A204.1 (cell line): ENCODE measurements around the gene MMP11.

Experiments
- FAIRE-seq: peaks from 2 replicates; lab custom pipeline; 2012; peaks lifted over from hg19 to GRCh38; lab: Jason Lieb, UNC

MMP11 gene

GRCh38 chr22:23781511-23782183, 9.0 kb downstream of the MMP11 start:
- no peak for FAIRE-seq

- no peak for FAIRE-seq
Observed at GRCh38 chr22:23782252-23782651, 9.6 kb downstream of the MMP11 start.

GRCh38 chr22:23782703-23783102, 10.1 kb downstream of the MMP11 start:
- FAIRE-seq: no peak

DNA sequence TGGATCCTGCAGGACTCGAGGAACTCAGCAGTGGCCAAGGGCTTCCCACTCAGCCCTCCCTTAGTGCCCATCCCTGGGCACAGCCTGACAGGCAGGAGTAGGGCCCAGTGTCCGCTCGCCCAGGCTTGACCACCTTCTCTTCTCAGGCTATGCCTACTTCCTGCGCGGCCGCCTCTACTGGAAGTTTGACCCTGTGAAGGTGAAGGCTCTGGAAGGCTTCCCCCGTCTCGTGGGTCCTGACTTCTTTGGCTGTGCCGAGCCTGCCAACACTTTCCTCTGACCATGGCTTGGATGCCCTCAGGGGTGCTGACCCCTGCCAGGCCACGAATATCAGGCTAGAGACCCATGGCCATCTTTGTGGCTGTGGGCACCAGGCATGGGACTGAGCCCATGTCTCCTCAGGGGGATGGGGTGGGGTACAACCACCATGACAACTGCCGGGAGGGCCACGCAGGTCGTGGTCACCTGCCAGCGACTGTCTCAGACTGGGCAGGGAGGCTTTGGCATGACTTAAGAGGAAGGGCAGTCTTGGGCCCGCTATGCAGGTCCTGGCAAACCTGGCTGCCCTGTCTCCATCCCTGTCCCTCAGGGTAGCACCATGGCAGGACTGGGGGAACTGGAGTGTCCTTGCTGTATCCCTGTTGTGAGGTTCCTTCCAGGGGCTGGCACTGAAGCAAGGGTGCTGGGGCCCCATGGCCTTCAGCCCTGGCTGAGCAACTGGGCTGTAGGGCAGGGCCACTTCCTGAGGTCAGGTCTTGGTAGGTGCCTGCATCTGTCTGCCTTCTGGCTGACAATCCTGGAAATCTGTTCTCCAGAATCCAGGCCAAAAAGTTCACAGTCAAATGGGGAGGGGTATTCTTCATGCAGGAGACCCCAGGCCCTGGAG, 10.9 kb downstream of the MMP11 start:
- FAIRE-seq: no peak

DNA sequence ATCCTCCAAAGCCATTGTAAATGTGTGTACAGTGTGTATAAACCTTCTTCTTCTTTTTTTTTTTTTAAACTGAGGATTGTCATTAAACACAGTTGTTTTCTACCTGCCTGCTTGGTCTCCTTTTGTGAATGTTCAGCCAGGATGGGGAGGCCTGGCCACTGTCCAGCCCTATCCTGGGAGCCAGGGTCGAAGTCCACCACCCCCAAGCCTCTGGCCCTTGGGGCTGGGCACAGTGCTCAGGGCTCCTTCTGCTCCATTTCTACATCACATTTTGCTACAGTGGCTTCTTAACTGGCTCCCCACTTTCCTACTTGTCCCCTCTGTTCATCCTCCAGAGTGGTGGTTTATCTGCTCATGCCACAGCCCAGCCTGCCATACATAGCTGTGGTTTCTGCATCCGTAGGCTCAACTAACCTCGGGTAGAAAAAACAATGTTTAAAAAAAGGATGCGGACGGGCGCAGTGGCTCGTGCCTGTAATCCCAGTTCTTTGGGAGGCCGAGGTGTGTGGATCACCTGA, 11.6 kb downstream of the MMP11 start:
- FAIRE-seq: no peak

DNA sequence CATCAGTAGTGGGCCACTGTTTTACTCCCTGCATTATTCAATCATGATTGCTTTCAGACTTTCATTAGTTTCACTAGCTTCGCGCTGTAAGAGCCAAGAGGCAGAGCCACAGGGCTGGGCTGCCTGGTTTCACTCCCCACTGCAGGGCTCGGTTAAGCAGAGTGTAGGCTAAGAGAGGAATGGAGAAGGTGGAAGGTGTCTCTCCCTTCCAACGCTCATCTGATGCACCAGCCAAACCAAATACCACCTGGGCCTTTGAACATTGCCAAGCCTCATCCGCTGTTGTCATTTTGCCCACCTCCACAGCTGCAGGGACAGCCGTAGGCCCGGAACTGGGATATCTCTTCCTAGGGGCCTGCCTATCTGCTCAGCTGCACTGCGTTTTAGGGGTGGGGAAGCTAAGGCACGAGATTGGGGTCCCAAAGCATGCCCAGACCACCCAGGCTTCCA, 13.6 kb downstream of the MMP11 start:
- no peak for FAIRE-seq

DNA sequence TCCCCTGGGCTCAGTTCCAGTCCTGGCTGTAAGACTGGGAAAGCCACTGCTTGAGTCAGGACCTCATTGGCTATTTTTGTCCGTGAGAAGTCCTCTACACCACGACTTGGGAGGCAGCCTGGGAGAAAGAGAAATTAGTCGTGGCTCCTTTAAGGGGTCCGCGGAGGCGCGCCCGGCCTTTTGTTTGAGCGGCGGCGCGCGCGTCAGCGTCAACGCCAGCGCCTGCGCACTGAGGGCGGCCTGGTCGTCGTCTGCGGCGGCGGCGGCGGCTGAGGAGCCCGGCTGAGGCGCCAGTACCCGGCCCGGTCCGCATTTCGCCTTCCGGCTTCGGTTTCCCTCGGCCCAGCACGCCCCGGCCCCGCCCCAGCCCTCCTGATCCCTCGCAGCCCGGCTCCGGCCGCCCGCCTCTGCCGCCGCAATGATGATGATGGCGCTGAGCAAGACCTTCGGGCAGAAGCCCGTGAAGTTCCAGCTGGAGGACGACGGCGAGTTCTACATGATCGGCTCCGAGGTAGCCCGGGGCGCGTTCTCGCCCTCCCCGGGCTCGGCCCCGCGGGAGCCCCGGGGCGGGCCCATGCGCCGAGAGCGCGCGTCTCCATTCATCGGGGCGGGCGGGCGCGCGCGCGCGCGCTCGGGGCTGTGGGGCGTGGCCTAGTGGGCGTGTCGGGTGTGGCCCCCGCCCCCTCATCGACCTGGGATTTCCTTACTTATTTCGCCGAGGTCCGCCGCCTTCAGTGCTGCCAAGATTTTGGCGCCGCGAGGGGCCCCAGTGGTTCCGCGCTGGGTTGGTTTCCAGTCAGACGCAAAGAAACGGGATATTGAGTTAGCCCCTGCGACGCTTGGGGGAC, 14.3 kb downstream of the MMP11 start, which contains the start of gene SMARCB1:
SMARCB1 (plus strand) TSS at position 215 of the 848 bp plus-strand sequence; CDS start at position 419, 204 bp downstream.
- no peak for FAIRE-seq

DNA sequence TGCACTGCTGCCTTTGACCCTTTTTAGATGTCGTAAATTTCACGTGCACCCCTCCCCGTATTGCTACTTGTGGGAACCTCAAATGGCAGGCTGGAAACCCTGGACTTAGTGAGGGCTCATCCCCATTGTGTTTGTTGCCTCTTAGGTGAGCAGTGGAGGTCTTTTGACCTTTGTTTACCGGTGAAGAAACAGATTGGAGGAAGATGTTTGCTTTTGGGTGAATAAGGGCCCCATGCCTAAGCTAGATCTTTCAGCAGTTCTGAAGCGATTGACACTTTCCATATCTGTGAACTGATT, 14.9 kb downstream of the MMP11 start:
- FAIRE-seq: no peak

GRCh38 chr22:23787910-23788309, 15.3 kb downstream of the MMP11 start:
- FAIRE-seq: no peak

DNA sequence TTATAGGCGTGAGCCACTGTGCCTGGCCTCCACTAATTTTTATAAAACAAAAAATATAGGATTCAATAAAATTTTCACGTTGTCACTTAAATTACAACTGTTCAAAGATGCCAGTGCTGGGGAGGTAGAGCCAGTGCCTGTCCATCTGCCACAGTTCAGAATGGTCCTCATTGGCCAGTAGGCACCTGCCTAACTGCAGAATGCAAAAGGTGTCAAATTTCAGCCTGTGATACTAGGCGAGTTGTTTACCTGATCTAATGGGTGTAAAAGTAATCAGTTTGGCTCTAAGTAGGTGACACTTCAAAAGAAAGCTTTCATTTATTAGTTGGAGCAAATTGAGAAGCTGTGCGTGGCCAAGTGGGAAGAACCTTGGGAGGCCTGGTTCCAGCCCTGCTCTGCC, 16.5 kb downstream of the MMP11 start:
- FAIRE-seq: no peak

GRCh38 chr22:23789638-23790037, 17.0 kb downstream of the MMP11 start:
- no peak for FAIRE-seq

DNA sequence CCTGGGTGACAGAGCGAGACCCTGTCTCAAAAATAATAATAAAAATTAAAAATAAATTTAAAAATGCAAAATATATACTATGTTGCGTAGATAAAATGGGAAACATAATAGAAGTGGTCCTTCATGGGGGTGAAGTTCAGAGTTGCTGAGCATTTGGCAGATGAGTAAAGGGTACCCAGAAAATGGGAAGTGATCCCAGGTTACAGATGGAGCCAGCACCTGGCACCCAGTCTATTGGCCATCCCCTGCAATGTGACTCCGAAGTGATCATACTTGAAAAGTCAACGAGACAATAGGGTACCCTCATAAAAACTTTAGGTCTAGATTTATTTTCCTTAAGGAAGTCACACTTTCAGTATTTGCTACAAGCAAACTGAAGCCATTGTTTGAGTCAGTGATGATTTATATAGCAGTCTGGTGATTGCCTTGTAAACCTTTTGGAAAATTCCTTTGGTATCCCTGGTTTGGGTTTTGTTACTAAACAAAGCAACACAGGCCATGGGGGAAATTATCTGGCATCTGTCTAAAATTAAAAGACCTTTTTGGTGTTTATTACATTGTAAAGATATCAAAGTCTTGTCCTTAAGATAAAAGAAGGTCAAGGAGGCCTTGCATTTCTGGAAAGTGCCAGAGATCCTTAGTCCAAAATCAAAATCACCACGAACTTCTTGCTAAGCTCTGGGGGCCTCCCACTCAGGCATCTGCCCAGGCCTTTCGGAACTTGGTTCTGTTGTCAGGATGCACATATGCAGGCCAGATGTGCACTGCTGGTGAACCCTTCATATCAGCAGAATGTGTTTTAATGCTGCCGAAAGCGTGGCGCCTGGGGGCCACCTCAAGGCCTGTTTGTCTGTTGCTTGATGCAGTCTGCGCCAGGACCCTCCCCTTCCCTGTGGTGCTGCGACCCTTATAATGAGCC, 18.4 kb downstream of the MMP11 start:
- no peak for FAIRE-seq

- FAIRE-seq: no peak
Observed at GRCh38 chr22:23791738-23792645, 19.3 kb downstream of the MMP11 start.

DNA sequence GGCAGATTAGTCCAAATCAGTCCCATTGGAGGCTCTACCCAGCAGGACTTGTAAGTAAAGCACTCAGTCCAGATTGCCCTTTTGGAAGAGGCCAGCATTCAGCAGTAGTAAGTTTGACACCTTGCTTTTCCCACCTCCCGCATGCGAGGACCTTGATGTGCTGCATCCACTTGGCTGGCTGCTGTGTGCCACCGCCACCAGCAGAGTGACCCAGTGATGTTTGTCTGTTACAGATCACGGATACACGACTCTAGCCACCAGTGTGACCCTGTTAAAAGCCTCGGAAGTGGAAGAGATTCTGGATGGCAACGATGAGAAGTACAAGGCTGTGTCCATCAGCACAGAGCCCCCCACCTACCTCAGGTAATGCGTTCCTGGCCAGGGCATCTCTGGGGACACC, 20.7 kb downstream of the MMP11 start:
- FAIRE-seq: no peak

DNA sequence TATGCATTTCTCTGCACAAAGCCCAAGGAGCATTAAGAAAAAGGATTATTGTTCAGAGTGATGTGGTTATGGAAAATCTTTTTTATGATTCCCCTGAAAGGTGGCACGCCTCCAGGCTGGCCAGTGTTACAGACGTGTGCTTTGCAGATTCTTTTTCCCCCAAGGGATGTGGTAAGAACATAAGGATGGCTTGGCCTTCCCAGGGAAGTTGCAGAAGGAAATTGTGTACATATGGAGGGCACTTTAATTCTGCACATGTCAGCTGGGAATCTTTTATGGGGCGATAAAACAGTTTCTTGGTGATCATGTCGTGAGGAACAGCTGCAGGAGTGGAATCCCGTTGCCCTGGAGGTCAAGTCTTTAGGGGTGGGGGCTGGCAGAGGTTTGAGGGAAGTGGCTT, 23.8 kb downstream of the MMP11 start:
- no peak for FAIRE-seq

DNA sequence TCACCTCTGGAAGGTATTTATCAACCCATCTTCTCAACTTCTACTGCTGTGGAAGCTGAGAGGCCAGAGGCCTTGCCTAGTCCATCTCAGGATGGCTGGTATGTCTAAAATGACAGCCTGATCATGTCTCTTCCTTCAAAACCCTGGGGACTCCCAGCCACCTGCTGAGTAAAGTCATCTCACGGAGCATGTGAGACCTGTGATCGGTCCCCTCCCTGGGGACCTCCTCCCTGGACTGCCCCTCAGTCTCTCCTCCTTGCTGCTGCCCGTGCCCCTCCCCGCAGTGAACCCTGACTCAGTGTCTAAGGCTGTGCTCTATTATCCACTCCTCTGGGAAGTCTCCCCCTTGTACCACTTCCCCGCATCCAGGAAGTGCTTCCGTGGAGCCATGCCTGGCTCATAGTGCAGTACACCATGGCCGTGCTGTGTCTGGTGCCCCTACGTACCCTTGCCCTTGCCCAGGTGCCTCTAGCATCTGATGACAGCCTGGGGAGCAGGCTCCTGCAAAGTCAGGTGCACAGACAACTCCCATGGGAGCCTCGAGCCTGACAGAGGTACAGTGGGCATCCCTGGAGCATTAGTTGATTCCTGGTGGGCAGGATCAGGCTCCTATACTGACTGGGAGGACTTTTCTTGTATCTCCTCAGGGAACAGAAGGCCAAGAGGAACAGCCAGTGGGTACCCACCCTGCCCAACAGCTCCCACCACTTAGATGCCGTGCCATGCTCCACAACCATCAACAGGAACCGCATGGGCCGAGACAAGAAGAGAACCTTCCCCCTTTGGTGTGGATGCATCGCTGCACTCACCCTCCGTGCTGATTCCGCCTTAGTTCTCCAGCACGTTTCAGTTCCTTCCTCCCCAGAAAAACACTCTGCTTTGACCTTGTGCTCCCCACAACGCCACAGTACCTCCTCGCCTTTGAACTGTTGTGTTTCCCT, 27.9 kb downstream of the MMP11 start:
- FAIRE-seq: no peak

GRCh38 chr22:23801238-23801821, 28.7 kb downstream of the MMP11 start:
- no peak for FAIRE-seq

GRCh38 chr22:23801886-23802377, 29.3 kb downstream of the MMP11 start:
- no peak for FAIRE-seq
